GM12872 (cell line): ENCODE data around the gene TBC1D22A.

Source experiments
- TF ChIP-seq, protein P1 (sequence below): IDR thresholded peaks from 3 replicates; pipeline ENCODE4 v1.5.1; 2011; ENCODE audit warnings: low read depth, mild to moderate bottlenecking, low read length, moderate library complexity; ENCODE audit not compliant: insufficient read depth

The TBC1D22A gene

DNA sequence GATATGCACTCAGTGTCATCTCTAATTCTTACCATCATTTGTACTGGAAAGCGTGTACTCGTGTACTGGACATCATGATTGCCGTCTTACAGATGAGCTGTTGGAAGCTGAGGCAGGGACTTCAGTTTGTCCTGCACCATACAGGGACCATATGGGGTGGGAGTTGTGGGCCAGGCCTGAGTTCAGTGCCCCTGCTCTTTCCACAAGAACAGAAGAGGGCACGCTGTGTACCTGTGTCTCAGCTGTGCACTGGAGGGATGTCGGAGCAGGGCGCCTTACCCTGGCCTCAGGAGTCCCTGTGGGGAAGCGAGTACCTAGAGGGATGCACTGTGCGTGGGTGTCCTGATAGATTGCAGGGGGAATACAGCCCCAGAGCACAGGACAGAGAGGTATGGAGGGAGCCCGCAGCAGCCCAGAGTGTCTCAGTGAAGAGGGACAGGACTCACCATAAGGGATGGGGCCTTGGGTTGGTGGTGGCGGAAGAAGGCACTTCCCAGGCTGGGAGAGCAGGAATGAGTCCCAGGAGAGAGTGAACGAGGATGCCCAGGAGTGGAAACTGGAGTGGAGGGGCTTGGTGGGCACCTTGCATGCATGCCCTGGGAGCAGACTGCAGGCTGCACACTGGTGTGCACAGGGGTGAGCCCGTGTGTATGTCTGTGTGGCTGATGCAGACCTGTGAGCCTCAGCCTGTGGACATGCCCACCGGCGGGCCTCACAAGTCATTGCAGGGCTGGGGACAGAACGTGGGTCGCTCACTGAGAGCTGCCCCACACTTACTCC is 329.7 kb downstream of the TBC1D22A start:
- TF ChIP-seq, protein P1, sequence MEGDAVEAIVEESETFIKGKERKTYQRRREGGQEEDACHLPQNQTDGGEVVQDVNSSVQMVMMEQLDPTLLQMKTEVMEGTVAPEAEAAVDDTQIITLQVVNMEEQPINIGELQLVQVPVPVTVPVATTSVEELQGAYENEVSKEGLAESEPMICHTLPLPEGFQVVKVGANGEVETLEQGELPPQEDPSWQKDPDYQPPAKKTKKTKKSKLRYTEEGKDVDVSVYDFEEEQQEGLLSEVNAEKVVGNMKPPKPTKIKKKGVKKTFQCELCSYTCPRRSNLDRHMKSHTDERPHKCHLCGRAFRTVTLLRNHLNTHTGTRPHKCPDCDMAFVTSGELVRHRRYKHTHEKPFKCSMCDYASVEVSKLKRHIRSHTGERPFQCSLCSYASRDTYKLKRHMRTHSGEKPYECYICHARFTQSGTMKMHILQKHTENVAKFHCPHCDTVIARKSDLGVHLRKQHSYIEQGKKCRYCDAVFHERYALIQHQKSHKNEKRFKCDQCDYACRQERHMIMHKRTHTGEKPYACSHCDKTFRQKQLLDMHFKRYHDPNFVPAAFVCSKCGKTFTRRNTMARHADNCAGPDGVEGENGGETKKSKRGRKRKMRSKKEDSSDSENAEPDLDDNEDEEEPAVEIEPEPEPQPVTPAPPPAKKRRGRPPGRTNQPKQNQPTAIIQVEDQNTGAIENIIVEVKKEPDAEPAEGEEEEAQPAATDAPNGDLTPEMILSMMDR, result no peak

DNA sequence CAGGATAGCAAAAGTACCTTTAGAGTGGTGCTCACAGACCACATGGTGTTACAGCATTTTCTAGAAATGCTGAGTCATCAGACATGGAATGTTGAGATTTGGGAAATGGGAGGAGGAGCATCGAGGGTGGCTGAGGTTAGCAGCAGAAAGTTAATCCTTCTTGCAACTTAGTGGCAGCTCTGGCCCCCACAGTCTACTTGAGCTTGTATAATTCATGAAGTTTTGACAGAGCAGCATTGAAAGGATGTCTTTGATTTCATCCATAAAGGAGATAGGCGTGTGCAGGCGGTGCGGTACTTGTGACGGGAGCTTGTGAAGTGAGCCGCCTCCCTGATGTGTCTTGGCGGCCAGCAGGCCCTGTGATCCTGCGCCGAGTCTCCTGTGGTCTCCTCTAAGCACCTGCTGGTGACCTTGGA is 330.5 kb downstream of the TBC1D22A start:
- TF ChIP-seq, protein P1, result no peak

DNA sequence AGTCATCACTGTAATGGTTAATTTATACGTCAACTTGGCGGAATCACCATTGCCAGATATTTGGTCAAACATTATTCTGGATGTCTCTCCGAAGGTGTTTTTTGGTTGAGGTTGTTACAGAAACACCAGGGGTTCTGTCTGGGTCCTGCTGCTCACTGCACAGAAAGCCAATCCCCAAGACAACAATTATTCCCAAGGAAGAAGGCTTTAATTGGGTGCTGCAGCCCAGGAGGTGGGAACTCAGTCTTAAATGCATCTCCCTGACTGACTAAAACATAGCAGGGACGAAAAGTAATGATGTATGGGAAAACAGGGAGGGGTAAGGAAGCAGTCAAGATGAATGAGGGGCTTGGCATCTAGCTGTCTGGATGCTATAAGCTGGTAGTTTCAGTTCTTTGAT is 331.3 kb downstream of the TBC1D22A start:
- TF ChIP-seq, protein P1, result no peak

DNA sequence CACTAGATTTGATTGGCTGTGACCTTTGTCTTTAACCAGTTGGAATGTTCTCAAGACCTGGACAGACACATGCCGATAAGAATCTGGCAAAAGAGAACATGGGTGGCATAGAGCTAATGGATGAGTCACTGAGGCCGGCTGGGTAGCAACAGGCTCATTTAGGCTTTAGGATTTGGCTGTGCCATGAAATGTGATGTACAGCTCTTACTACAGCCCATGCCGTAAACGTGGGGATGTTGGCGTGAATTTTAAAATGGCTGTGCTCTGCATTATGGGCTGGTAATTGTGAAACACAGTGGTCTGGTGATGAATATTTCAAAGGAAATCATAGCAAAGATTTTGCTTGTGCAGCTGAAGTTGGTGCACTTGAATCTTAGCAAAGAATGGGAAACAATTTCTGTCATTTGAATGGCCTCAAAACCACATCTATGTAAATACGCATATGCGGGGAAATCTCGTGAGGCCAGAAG is 332.4 kb downstream of the TBC1D22A start:
- TF ChIP-seq, protein P1, result no peak

DNA sequence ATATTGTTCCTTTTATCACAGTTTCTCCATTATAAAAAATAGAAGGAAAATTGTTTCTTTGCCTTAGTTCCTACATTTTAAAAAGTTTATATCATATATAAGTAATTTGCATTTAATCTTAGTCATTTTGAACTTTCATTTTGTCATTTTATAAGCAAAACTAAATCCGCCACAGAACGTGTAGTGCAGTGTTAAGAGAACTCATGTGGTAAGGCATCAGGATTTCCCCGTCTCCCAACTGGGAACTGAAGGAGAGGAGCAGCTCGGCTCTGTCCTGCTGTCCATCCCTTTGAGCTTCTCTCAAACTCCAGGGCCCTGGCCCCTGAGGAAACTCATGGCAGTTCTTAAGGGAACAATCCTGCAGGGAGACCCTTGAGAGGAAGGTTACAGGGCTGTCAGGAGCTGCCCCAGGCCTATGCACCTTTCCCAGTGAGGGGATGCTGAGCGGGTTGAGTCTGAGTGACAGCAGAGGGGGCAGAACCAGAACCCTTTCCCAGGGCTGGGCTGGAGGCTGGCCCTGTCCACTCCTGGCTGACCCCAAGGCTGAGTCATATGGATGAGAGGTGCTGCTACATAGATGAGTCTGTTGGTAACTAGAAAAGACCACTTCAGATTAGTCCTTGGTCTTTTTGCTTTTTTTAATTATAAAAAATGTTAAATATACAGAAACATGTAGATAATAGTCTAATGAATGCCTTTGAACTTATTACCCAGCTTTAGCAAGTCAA is 333.1 kb downstream of the TBC1D22A start:
- TF ChIP-seq, protein P1, result no peak

DNA sequence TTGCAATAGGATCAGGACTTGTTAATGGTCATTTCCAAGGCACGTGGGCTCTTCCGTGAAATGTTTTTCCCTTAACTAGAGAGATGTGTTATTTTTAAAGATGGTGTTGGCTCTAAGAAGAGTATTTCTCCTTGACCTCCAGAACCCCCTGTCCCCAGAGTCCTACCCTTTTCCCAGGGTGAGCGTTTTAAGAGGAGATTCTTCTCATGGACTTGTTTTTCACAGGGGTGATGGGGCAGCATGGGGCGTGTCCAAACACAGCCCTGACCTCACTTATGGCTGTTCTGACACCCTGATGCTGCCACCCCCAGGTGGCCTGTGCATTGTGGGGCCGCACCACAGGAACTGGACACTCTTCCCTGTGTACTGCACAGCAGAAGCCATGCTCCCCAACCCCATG is 335.7 kb downstream of the TBC1D22A start:
- TF ChIP-seq, protein P1, result no peak

DNA sequence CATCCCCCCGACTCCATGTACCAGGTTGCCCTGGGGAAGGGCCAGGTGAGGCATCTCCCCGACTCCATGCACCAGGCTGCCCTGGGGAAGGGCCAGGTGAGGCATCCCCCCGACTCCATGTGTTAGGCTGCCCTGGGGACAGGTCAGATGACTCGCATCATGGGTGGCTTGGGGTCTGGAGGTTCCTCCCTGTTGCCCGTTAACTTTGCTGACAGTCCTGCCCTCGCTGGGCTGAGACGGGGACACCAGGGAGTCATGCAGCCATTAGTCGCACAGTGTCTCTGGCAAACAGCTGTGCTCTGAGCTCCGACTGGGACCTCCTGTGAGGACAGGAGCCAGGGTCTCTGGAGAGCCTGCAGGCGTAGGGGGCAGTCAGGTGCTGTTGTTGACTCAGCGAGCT is 336.1 kb downstream of the TBC1D22A start:
- TF ChIP-seq, protein P1, result no peak
